ENCODE data around the gene TMCO5A.

DNA sequence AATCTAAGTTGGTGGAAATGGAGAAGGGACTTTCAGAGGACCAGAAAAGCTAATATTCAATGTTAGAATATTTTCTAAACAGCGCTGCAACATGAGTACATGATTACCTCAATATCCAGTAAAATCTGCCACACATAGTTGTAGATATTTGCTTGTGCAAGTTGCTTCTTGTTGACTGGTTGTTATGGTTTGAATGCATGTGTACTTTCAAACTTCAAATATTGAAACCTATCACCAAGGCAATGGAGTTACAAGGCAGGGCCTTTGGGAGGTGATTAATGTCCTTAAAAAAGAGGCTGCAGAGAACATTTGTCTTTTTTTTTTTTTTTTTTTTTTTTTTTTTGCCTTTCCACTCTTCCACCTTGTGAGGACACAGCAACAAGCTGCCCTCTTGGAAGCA, 49.9 kb downstream of the TMCO5A start:
- TF ChIP-seq CTCF (IDR thresholded peaks at IDR 0.05; ENCODE audit: low read depth, low read length) (no peak), POLR2A (IDR thresholded peaks at IDR 0.05; ENCODE audit: extremely low read depth, insufficient read length) (no peak), MYC (IDR thresholded peaks at IDR 0.05; ENCODE audit: low read depth, low read length) (no peak)
